K562 (cell line): ENCODE measurements around the gene IFT81. TPM values are rescaled to one million over a fixed set of nuclear protein-coding genes. Genes with fewer than 3 reads are reported as not detected.

Experiments
- ATAC-seq: fragments of 200-7000 bp; cut with Tn5 transposase; 3 replicates; pipeline ENCODE4 v1.9.1; 2020; ENCODE audit warnings: moderate library complexity
- BruUV-seq: library from RNA; stranded (reverse); fragments of 400-500 nt; replicated peaks from 2 replicates; lab custom pipeline; 2021; lab: Mats Ljungman, UMichigan
- CTCF ChIA-PET: fragments of 300-600 bp; formaldehyde crosslinking; extraction: SDS; loops from one replicate; lab custom pipeline; 2021; ENCODE audit warnings: low intra/inter-chr PET ratio; lab: Yijun Ruan, JAX
- POLR2A ChIA-PET: fragments of 300-600, 350-650 bp; sonication (Branson Sonifier 250); formaldehyde crosslinking; extraction: SDS; loops from one replicate; lab custom pipeline; 2021; ENCODE audit warnings: antibody characterized with exemption, inconsistent platforms; lab: Yijun Ruan, JAX
- DNase-seq, 4 experiments: peaks; one replicate each; pipeline versions ENCODE4 v3.0.0 to v3.0.0-alpha.2; 2011 to 2018; ENCODE audit warnings: low spot score in 3 of 4, mixed read lengths in 3 of 4; ENCODE audit errors: extremely low read depth in 1 of 4
- FAIRE-seq: peaks from 2 replicates; lab custom pipeline; 2011; peaks lifted over from hg19 to GRCh38; lab: Jason Lieb, UNC
- H2AFZ ChIP-seq: 2 replicates; pipeline ENCODE4 v1.6.0; 2011; ENCODE audit warnings: low read depth, low read length, control low read depth, inconsistent platforms
- H3K27ac ChIP-seq: fragments of 200-600 bp; 3 replicates; pipeline ENCODE4 v1.8.0; 2011; ENCODE audit warnings: low read depth, mild to moderate bottlenecking, control low read depth, inconsistent platforms, low read length, moderate library complexity, mixed read lengths; ENCODE audit errors: extremely low read depth
- H3K27me3 ChIP-seq, 2 experiments: fragments of 300-600 bp in 1 of 2; 2 replicates in 1 of 2; 3 replicates in 1 of 2; pipeline versions ENCODE4 v1.6.0 to v1.8.0; 2011; ENCODE audit warnings: inconsistent platforms in 2 of 2, low read length in 2 of 2, mild to moderate bottlenecking in 1 of 2, mixed read lengths in 1 of 2, moderate library complexity in 1 of 2; ENCODE audit not compliant: control insufficient read depth in 2 of 2, insufficient read depth in 2 of 2
- H3K36me3 ChIP-seq: fragments of 300-600 bp; 3 replicates; pipeline ENCODE4 v1.8.0; 2011; ENCODE audit warnings: mild to moderate bottlenecking, low read length, inconsistent platforms; ENCODE audit not compliant: control insufficient read depth, insufficient read depth
- H3K4me1 ChIP-seq, 2 experiments: fragments of 200-600 bp in 1 of 2; replicated peaks in 1 of 2; 2 replicates in 1 of 2; 3 replicates in 1 of 2; pipeline versions ENCODE4 v1.5.1 to v1.8.0; 2011; ENCODE audit warnings: inconsistent platforms in 2 of 2, low read length in 2 of 2, mild to moderate bottlenecking in 1 of 2, mixed read lengths in 1 of 2, moderate library complexity in 1 of 2; ENCODE audit not compliant: control insufficient read depth in 2 of 2, insufficient read depth in 2 of 2
- H3K4me2 ChIP-seq: 2 replicates; pipeline ENCODE4 v1.6.1; 2011; ENCODE audit warnings: low read length, control low read depth, inconsistent platforms, mixed read lengths; ENCODE audit not compliant: insufficient read depth
- H3K4me3 ChIP-seq: fragments of 200-600 bp; sonication (generic), shearing (Covaris generic); 2 replicates; pipeline ENCODE4 v1.5.1; 2016; ENCODE audit warnings: control low read depth, inconsistent platforms
- H3K79me2 ChIP-seq: fragments of 200-600 bp; 3 replicates; pipeline ENCODE4 v1.8.0; 2011; ENCODE audit warnings: low read length, inconsistent platforms; ENCODE audit not compliant: control insufficient read depth, insufficient read depth
- H3K9ac ChIP-seq, 2 experiments: 2 replicates each; pipeline versions ENCODE4 v1.6.0 to v1.6.1; 2011; ENCODE audit warnings: low read depth in 2 of 2, low read length in 2 of 2, control low read depth in 1 of 2, inconsistent platforms in 1 of 2, mild to moderate bottlenecking in 1 of 2, mixed read lengths in 1 of 2; ENCODE audit not compliant: insufficient read depth in 1 of 2
- H3K9me1 ChIP-seq: one replicate; pipeline ENCODE4 v1.6.0; 2011; ENCODE audit warnings: inconsistent platforms, mild to moderate bottlenecking, low read length, moderate library complexity; ENCODE audit not compliant: control insufficient read depth, insufficient read depth
- H3K9me3 ChIP-seq: replicated peaks from 2 replicates; pipeline ENCODE4 v1.5.1; 2011; ENCODE audit warnings: low read depth, low read length, inconsistent platforms; ENCODE audit not compliant: control insufficient read depth, insufficient read depth
- H4K20me1 ChIP-seq: replicated peaks from 2 replicates; pipeline ENCODE4 v1.6.1; 2011; ENCODE audit warnings: low read length, inconsistent platforms, mixed read lengths; ENCODE audit not compliant: control insufficient read depth, insufficient read depth
- FOXK1 ChIP-seq: sonication (generic); formaldehyde crosslinking; IDR thresholded peaks from 2 replicates; pipeline ENCODE4 v1.8.0; 2022; ENCODE audit warnings: missing genetic modification reagents, mild to moderate bottlenecking, borderline replicate concordance
- GABPA ChIP-seq: fragments of 200-800 bp; sonication (Bioruptor generic); conservative IDR thresholded peaks from 2 replicates; pipeline ENCODE4 v1.6.1; 2016; ENCODE audit warnings: low read depth, missing genetic modification characterization, missing compliant biosample characterization
- HSF4 ChIP-seq: fragments of 250-450 bp; sonication (Bioruptor Pico); IDR thresholded peaks from 2 replicates; pipeline ENCODE4 v2.1.2; 2022; ENCODE audit warnings: mild to moderate bottlenecking, moderate library complexity, borderline replicate concordance
- IFI16 ChIP-seq: fragments of 250-450 bp; sonication (Bioruptor Pico); IDR thresholded peaks from 2 replicates; pipeline ENCODE4 v2.1.2; 2022; ENCODE audit warnings: mild to moderate bottlenecking, inconsistent platforms
- MAFG ChIP-seq: fragments of 450-650 bp; conservative IDR thresholded peaks from 2 replicates; pipeline ENCODE4 v1.6.1; 2016; ENCODE audit warnings: missing genetic modification characterization, missing compliant biosample characterization
- PCBP1 ChIP-seq: fragments of 200-400 bp; formaldehyde crosslinking; IDR thresholded peaks from 2 replicates; pipeline ENCODE4 v1.6.1; 2018; ENCODE audit warnings: mild to moderate bottlenecking, low read depth, low read length; ENCODE audit not compliant: poor library complexity, severe bottlenecking
- RUNX1 ChIP-seq: sonication (generic); IDR thresholded peaks from 2 replicates; pipeline ENCODE4 v1.6.1; 2016; ENCODE audit warnings: antibody characterized with exemption, low read depth
- SMARCC2 ChIP-seq: fragments of 450-650 bp; IDR thresholded peaks from 2 replicates; pipeline ENCODE4 v1.6.1; 2017; ENCODE audit warnings: antibody characterized with exemption, moderate library complexity, mild to moderate bottlenecking, low read depth
- TCF7L2 ChIP-seq: fragments of 150-350 bp; IDR thresholded peaks from 2 replicates; pipeline ENCODE4 v1.6.1; 2016; ENCODE audit warnings: low read depth, mild to moderate bottlenecking, low read length, moderate library complexity
- ZBTB7A ChIP-seq: IDR thresholded peaks from 2 replicates; pipeline ENCODE4 v1.6.1; 2011; ENCODE audit warnings: low read depth, mild to moderate bottlenecking, low read length, moderate library complexity, borderline replicate concordance; ENCODE audit not compliant: control insufficient read depth
- ZNF146 ChIP-seq: IDR thresholded peaks from one replicate; pipeline ENCODE4 v1.6.1; 2018; ENCODE audit warnings: missing compliant biosample characterization; ENCODE audit not compliant: unreplicated experiment
- ZNF212 ChIP-seq: fragments of 450-650 bp; formaldehyde crosslinking; IDR thresholded peaks from 2 replicates; pipeline ENCODE4 v1.4.0; 2020; ENCODE audit warnings: mild to moderate bottlenecking
- ZNF57 ChIP-seq: fragments of 450-650 bp; formaldehyde crosslinking; IDR thresholded peaks from 2 replicates; pipeline ENCODE4 v1.4.0; 2020; ENCODE audit warnings: mild to moderate bottlenecking, moderate library complexity
- WGBS: fragments of 100-300 bp; shearing (Covaris generic); methylation state at CpG from one replicate; pipeline ENCODE4 v1.1.6; 2016; ENCODE audit warnings: low coverage, mixed read lengths; ENCODE audit not compliant: insufficient coverage; ENCODE audit errors: missing lambda C conversion rate; 5-methylcytosine and 5-hydroxymethylcytosine counted together
- in situ Hi-C: fragments of 300-500 bp; cut with MboI; formaldehyde crosslinking; loops from 4 replicates; pipeline ENCODE4 v1.15.0; 2018; ENCODE audit warnings: inconsistent platforms, mixed read lengths
- intact Hi-C: fragments of 100-400 bp; cut with micrococcal nuclease; formaldehyde crosslinking; loops from 2 replicates; pipeline ENCODE4 v1.14.2; 2022
- polyA plus RNA-seq, 8 experiments: library from polyadenylated mRNA; depleted of rRNA in 4 of 8; stranded (reverse) in 5 of 8; unstranded in 3 of 8; fragments of >200 nt; fragmentation: Nextera tagmentation in 2 of 8; fragmentation: Illumina TruSeq in 1 of 8; extraction: Ambion mirVana in 2 of 8; extraction: Trizol in 1 of 8; gene quantifications; 2 replicates each; pipeline versions ENCODE4 v1.2.1 to v1.2.3, GENCODE V29; 2011 to 2014; ENCODE audit warnings: inconsistent platforms in 1 of 8, missing spikeins in 1 of 8
- total RNA-seq, 7 experiments: library from RNA; depleted of rRNA in 6 of 7; stranded (reverse); fragments of >200 nt in 6 of 7; fragmentation: Illumina TruSeq in 2 of 7; extraction: Trizol in 2 of 7; gene quantifications; 2 replicates each; pipeline versions ENCODE4 v1.2.1 to v1.2.3, GENCODE V29; 2011 to 2021; ENCODE audit warnings: low replicate concordance in 1 of 7
- TF ChIP-seq, protein P1 (sequence below): fragments of 450-650 bp; formaldehyde crosslinking; IDR thresholded peaks from 2 replicates; pipeline ENCODE4 v1.4.0; 2022; ENCODE audit warnings: missing genetic modification characterization

IFT81 gene
- total and polyA plus RNA-seq, 9 of the 15 experiments (the other 6 are each of a cell fraction or from before 2014, with no cell fraction given): 2.8 to 11.9 (median 7.9) TPM

DNA sequence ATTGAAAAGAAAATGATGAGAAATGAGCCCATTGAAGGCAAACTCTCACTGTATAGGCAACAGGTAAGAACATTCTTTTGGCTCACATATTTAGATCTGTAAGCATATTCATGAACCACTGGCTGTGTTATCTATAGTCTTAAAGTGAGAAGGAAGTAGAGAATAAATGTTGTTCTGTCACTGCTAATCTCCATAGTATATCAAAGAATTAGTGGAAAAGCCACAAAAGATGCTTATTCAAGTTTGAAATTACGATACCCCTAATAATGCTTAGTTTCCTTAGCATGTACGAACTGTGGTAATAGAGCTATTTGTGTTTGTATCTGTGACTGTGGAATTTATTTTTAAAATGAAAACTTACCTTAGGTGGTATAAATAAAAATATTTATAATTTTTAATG lies 22.8 kb downstream of the IFT81 start:
- CTCF ChIA-PET: no interaction called here
- intact Hi-C loops: no loop called here

More for the DNA sequence above, 22.8 kb downstream of the IFT81 start:
- ATAC-seq: no peak
- H3K9me1 ChIP-seq: no peaks in the 10 kb centered on the region
- H3K4me1 ChIP-seq: no peaks in the 10 kb centered on the region
- no peak overlapping the region for H3K9ac ChIP-seq
- no peaks in the 10 kb centered on the region for H3K9me3 ChIP-seq
- in situ Hi-C loops: no loop called here
- 62% methylated on average over 2 of the region's 2 CpGs for WGBS
- FAIRE-seq: no peak
- no peak overlapping the region for H3K27ac ChIP-seq
- POLR2A ChIA-PET: interaction anchor here (0.8 to 1.0 kb wide), 2 partner anchors 16 to 28 kb away, joined by 3 read pairs; no protein-coding TSS in a partner anchor
- no peak overlapping the region for H2AFZ ChIP-seq
- no peak for DNase-seq
- no peaks in the 10 kb centered on the region for H3K27me3 ChIP-seq
- TF ChIP-seq FOXK1 (CRISPR knock-in tag): no peak
- no peak for TF ChIP-seq HSF4 (CRISPR knock-in tag)
- TF ChIP-seq RUNX1: no peak
- no peak for TF ChIP-seq IFI16 (CRISPR knock-in tag)
- no peak for TF ChIP-seq GABPA
- TF ChIP-seq SMARCC2: no peak
- TF ChIP-seq MAFG (tag): no peak
- no peak for TF ChIP-seq ZNF212 (CRISPR knock-in tag)
- TF ChIP-seq, protein P1, sequence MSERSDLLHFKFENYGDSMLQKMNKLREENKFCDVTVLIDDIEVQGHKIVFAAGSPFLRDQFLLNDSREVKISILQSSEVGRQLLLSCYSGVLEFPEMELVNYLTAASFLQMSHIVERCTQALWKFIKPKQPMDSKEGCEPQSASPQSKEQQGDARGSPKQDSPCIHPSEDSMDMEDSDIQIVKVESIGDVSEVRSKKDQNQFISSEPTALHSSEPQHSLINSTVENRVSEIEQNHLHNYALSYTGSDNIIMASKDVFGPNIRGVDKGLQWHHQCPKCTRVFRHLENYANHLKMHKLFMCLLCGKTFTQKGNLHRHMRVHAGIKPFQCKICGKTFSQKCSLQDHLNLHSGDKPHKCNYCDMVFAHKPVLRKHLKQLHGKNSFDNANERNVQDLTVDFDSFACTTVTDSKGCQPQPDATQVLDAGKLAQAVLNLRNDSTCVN: no peak
- no peak for TF ChIP-seq TCF7L2
- no peak for TF ChIP-seq ZBTB7A
- no peak for TF ChIP-seq ZNF146
- no peak for TF ChIP-seq PCBP1
- no peak for TF ChIP-seq ZNF57
- TF ChIP-seq, all 486 proteins: peak for 0
- no peaks in the 10 kb centered on the region for H3K79me2 ChIP-seq
- H3K4me3 ChIP-seq: no peak overlapping the region
- H4K20me1 ChIP-seq: no peaks in the 10 kb centered on the region
- BruUV-seq: no TSS peak
- H3K4me2 ChIP-seq: no peak overlapping the region
- H3K36me3 ChIP-seq: no peaks in the 10 kb centered on the region
